Cerebellar nuclear complex (tissue), 1 donor: ENCODE results near the gene GALK2.
"Not testable (repeated sequence)": the region's sequence is repeated elsewhere in the genome, so short reads cannot be mapped to it uniquely, and the experiment has no call there.

ENCODE experiments used
- DNase-seq, 2 experiments: peaks; one replicate each; lab custom pipeline; 2025; lab: John Stamatoyannopoulos, UW

Gene GALK2

DNA sequence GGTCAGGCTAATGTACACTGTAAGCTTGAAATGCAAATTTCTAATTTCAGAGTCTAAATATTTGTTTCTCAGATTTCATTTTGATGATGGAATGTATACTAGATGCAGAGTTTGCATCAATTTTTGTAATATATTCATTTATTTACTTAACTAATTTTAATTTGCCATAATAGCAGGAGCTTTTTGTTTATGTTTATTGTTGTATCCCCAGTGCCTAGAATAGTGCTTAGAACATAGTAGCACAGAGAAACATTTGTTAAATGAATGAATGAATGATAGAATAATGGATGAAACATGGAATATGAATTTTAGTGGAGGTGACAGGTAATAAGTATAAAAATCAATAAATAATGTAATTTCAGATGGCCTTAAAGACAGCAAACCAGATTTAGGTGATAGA, 5.2 kb upstream of the GALK2 start:
- DNase-seq = no peak

DNA sequence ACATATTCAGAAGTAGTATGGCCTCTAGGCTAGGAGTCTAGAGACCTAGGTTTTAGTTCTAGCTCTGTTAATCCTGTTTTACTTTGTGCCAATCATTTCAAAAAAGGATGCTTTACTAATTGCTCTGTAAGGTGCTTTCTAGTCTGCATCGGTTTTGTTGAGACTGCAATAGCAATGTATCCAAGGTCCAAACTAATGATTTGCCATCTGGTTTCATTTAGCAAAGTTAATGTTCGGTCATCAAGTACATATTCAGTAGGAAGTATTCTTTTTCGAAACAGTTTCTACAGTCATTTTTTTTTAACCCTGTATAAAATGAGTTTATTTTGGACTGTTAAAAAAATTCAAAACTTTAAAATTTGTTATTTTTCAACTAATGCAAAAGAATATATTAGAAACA, 2.0 kb upstream of the GALK2 start:
- DNase-seq = no peak

DNA sequence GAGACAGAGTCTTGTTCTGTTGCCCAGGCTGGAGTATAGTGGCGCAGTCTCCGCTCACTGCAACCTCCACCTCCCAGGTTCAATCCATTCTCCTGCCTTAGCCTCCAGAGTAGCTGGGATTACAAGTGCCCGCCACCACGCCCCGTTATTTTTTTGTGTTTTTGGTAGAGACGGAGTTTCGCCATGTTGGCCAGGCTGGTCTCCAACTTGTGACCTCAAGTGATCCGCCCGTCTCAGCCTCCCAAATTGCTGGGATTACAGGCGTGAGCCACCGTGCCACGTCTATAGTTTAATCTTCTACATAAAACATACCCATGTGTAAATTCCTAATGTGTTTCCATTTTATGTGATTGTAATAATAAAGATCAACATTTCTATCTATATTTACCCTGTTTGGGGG, 1.7 kb downstream of the GALK2 start:
- no peak for DNase-seq

DNA sequence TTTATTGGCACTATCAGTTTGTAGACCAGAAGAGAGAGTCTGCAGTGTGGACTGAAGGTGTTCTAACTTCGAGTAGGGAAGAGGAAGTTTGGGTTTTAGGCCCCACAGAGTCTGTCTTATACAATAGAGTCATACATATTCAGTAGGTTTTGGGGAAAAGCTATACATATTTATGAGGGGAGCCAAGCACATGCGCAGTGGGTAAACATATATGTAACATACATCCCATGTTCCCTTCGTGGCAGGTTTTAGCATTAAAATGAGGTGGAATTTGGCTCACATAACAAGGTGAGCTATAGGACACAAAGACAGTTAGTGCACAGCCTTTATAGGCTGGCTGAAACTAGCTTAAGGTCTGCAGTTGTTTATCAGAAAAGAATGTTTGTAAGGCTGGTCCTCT, 4.9 kb downstream of the GALK2 start:
- DNase-seq = no peak

DNA sequence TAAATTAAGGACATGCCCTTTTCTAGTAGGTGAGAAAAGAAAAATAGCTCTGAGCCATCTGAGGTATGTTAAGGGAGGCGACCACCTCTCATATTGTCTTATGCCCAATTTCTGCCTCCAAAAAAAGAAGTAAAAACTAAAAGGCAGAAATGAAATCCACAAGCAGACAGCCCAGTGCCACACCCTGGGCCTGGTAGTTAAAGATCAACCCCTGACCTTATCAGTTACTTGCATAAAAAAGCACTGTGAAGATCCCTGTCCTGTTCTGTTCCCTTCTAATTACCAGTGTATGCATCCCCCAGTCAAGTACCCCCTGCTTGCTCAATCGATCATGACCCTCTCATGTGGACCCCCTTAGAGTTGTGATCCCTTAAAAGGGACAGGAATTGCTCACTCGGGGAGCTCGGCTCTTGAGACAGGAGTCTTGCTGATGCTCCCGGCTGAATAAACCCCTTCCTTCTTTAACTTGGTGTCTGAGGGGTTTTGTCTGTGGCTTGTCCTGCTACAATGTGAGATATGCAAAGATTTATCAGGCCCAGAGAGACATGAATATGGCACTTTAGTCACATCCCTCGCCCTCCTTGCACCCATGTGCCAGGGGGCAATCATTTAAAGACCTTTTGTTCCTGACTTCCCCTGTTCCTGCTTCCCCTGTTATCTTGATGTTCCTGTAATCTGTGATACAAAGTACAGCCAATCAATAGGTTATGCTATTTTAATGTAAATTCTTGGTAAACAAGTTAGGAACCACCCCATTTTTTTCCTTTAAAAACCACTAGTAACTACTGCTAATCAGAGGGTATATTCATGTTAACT, 5.7 kb downstream of the GALK2 start:
- not testable (repeated sequence) for DNase-seq

DNA sequence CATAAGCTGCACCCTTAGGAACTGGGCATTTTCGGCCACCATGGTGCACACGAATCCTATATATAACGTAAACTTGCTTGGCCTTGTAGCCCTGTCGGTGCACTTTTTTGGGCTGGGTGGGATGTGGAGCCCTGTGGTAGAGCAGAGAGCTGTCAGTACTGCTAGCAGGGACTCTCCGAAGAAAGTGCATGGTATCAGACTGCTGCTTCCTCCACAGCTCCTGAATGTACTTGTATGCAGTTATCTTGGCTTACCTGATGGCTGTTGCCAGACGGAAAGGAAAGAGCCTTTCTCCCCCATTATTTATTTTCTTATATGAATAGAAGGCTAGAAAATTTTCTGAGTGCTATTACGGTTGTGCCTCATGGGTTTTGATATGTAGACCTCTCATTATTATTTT, 8.4 kb downstream of the GALK2 start:
- no peak for DNase-seq

DNA sequence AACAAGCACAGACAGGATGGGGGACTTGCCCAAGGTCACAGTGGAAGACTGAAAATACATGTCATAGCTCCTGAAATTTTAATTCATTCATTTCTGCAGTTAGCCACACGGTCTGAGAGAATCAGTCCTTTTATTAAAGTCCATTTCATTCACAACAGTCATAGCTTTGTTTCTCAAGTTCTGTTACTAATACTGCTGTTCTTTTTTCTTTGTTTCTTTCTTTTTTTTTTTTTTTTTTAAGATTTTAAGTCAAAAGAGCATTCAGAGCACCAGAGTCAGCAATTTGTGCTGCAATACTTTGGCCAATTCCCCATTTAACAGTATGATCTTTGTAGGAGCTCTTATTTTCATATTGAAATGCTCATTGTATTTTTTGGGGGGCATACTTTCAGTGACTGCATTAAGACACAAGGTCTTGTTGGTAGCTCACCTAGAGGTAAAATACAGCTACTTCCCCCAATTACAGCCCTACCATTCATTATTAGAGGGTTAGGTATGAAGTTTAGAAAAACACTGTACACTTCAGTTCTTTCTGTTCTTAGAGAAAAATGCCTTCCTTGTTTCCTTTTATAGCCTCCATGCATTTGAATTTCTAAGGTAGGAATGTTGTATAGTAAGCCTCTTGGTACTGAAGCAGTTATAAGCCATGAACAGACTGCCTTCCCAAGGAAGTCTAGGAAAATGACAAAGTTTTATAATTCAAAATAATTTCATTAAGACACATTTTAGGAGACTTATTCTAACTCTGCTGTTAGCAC, 9.6 kb downstream of the GALK2 start:
- DNase-seq = no peak

DNA sequence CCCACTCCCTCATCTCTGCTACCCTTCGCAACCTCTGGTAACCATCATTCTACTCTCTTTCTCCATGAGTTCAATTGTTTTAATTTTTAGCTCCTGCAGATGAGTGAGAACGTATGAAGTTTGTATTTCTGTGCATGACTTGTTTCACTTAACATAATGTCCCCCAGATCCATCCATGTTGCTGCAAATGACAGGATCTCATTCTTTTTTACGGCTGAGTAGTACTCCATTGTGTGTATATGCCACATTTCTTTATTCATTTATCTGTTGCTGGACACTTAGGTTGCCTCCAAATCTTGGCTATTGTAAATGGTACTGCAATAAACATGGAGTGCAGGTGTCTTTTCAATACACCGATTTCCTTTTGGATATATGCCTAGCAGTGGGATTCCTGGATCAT, 12.1 kb downstream of the GALK2 start:
- no peak for DNase-seq

DNA sequence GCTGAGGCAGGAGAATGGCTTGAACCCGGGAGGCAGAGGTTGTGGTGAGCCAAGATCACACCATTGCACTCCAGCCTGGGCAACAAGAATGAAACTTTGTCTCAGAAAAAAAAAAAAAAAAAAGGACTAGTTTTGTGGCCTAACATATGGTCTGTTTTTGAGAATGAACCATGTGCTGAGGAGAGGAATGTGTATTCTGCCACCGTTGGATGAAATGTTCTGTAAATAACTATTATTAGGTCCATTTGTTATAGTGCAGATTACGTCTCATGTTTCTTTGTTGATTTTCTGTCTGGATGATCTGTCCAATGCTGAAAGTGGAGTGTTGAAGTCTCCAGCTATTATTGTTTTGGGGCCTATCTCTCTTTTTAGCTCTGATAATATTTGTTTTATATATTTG, 13.7 kb downstream of the GALK2 start:
- DNase-seq = not testable (repeated sequence)

DNA sequence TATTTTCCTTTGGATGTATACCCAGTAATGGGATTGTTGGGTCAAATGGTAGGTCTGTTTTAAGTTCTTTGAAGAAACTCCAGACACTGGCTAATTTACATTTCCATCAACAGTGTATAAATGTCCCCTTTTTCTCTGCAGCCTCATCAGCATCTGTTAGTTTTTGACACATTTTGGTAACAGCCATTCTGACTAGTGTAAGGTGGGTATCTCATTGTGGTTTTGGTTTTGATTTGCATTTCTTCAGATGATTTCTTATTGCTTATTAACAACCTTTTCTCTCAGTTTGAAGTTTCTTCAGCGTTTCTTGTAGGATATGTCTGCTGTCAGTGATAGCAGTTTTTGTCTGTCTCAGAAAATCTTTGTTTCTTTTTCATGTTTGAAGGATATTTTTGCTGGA, 15.4 kb downstream of the GALK2 start:
- DNase-seq = no peak

DNA sequence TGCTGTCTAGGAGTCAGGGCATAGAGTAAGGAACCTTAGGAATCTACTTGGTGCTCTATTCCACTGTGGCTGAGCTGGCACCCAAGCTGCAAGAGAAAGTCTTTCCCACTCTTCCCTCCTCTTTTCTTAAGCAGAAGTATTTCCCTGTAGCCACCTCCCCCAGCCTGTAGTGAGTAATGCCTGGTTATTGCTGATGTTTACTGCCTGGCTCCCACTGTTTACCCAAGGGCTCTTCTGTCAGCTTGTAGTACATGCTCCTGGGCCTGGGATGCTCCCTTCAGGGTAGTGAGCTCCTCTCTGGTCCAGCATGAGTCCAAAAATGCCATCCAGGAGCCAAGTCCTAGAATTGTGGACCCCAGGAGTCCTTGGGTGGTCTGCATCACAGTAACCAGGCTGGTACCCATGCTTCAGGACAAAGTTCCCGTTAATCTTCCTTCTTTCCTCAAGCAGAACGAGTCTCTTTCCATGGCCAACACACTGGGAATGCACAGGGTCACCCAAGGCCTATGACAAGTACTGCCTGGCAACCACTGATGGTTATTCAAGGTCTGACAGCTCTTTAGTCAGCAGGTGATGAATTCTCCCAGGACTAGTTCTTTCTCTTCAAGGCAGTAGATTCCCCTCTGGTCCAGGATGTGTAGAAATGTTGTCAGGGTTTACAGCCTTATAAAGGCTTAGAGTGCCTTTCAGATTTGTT, 17.6 kb downstream of the GALK2 start:
- no peak for DNase-seq

DNA sequence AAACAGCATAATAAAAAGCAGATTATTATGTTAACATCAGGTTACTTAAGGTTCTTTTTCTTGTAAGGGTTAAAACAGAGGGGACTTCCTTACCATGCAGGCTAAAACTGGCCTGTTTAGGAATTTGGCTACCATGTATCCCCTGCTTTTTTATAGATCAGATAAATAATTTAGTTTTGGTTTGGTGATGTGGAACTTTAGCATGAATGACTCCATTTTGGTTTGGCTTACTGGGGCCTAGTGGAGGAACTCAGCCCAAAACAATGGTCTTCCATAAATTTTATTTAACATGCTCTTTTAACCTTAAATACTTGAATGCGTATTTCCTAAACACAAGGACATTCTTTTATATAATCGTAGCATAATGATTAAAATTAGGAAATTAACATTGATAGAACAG, 18.9 kb downstream of the GALK2 start:
- no peak for DNase-seq

DNA sequence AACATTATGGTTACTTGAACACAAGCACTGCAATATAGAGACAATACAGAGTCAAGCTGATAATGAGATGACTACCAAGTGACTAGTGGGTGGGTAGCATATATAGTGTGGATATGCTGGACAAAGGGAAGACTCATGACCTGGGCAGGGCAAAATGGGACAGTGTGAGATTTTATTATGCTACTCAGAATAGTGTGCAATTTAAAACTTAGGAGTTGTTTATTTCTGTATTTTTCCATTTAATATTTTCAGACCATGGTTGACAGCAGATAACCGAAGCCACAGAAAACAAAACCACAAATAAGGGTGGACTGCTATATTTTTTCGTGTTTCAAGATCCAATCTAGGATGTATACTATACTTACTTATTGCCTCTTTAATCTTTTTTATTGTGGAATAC, 19.6 kb downstream of the GALK2 start:
- no peak for DNase-seq

DNA sequence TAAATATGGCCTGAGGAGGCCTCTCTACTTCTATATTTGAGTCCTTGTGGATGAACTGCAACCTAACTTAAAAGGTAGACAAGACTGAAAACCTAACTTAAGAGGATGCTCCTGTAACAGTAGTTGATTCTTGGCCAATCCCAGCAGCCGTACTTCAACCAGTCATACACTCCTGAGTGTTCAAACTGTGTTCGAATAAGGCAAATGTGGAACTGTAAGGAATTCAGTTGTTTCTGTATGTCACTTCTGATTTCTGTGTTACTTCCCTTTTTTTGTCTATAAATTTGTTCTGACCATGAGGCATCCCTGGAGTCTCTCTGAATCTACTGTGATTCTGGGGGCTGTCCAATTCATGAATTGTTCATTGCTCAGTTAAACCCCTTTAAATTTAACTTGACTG, 20.5 kb downstream of the GALK2 start:
- DNase-seq = no peak

DNA sequence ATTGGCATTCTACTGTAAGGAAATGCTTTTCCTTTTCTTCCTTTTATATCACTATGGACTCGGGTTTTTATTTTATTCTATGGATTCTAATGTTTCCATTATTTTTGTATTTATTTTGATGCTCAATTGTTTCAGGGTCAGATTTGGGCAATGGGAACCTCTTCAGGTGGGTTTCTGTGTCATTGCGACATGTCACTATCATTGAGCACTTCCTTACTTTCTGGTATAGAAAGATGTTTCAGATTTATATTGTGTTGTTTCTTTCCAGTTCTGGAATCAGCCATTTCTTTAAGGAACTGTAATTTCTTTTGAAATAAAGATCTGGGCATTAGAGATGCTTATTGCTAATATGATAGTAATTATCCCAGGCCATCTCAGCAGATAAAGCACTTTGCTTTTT, 21.8 kb downstream of the GALK2 start:
- DNase-seq = no peak

DNA sequence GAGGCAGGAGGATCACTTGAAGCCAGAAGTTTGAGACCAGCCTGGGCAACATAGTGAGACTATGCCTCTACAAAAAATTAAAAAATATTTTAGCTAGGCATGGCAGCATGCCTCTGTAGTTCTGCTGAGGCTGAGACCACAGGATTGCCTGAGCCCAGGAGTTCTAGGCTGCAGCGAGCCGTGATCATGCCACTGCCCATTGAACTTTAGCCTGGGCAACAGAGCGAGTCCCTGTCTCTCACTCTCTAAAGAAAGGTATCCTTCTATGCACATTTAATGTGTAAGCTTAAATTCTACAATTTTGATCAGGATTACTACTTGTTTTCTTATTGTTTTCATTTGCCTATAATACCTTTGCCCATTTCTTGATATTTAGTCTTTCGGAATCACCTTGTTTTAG, 26.8 kb downstream of the GALK2 start:
- no peak for DNase-seq

DNA sequence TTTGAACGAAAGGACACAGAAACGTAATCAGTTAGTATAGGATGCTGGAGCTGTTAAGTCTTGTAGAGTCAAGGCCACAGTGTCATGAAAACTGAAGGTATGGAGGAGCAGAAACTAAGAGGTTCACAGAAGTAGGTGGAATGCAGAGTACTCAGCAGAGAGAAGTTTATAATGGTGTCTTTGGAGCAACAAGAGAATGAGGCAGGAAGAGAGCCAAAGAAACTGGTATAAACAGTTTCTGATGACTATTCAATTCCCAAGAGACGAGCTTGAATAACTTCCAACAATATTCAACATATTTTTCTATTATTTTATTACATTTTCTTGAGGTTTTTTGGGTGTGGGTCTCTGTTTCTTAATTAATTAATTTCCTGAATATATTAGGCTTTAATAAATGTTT, 29.6 kb downstream of the GALK2 start:
- no peak for DNase-seq

DNA sequence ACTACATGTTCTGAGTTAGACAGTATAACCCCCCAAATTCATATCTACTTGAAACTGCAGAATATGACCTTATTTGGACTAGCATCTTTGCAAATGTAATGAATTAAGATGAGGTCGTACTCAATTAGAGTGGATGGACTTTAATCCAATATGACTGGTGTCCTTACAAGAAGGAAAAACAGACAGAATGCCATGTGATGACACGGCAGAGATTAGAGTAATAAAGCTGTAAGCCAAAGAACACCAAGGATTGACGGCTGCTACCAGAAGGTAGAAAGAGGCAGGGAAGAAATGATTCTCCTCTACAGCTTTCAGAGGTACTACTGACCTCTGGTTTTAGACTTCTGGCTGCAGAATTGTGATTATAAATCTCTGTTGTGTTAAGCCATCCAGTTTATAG, 30.3 kb downstream of the GALK2 start:
- DNase-seq = no peak

DNA sequence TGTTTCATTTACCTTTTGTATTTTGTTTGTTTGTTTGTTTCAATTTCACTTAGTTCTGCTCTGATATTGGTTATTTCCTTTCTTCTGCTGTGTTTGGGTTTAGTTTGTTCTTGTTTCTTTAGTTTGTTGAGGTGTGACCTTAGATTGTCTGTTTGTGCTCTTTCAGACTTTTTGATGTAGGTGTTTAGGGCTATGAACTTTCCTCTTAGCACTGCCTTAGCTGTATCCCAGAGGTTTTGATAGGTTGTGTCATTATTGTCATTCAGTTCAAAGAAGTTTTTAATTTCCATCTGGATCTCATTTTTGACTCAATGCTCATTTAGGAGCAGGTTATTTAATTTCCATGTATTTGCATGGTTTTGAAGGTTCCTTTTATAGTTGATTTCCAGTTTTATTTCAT, 38.1 kb downstream of the GALK2 start:
- not testable (repeated sequence) for DNase-seq

DNA sequence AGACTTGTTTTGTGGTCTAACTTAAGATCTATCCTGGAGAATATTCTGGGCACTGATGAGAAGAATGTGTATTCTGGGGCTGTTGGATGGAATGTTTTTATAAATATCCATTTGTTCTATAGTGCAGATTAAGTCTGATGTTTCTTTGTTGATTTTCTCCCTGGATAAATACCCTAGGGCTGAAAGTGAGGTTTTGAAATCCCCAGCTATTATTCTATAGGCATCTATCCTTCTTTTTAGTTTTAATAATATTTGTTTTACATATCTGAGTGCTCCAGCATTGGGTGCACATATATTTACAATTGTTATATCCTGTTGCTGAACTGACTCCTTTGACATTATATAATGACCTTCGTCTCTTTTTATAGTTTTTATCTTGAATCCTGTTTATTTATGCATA, 42.9 kb downstream of the GALK2 start:
- no peak for DNase-seq

DNA sequence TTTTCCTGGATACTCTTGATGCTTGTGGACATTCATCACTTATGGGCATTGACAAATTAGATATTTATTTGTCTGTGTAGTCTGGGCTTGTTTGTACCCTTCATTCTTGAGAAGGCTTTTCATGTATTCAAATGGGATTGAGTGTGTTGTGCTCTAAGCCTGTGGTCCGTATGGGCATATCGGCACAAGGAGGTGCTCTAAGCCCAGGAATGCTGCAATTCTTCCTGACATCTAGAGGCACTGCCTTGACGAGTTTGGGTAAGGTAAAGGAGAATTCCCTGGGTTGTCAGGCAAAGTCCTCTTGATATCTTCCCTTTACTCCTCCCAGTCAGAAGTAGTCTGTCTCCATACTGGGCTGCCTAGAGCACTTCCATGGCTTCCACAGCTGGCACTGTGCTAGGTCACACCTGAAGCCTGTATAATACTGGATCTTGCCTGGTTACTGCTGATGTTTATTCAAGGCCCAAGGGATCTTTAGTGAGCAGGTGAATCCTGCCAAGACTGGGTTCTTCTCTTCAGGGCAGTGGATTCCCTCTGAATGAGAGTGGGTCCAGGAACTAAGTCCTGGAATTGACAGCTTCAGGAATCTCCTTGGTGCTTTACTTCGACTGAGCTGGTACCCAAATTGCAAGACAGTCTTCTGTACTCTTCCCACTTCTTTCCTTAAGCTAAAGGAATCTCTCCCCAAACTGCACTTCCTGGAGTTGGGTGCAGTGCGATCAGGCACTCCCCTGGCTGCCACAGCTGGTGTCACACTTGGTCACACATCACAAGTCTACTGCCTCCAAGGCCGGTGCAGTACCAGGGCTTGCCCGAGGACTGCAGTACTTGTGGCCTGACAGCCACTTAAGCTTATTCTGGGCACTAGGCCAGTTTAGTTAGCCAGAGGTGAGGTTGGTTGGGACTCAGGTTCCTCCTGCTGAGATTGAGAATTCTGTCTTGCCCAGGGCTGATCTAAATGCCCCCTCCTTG, 46.0 kb downstream of the GALK2 start:
- no peak for DNase-seq
